ENCODE measurements around the gene MIA3. TPM values are rescaled to one million over a fixed set of nuclear protein-coding genes. Genes with fewer than 3 reads are reported as not detected.

MIA3 gene
- total RNA-seq, 1 donor from 2014 or later = 46.3 TPM

DNA sequence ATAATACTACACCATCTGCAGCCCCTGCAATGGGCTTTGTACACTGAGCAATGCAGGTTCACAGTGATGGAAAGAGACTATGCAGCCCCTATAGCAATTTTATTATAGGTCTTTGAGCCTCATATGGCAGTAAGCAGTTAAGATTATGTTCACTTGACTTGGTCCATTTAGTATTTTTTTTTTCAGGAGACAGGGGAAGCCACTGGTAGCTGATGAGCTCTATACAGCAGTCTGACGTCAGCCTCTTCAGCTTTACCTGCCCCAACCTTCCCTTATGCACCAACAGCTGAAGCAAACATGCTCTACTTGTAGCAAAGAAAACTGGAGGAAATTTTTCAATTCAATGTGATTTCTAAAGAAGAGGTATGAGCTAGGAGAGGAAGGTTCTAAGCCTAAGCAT lies 62.2 kb downstream of the MIA3 start:
- Histone ChIP-seq H3K4me3 (no peak overlapping the region), H3K36me3 (no peaks in the 10 kb centered on the region), H3K4me2 (no peak overlapping the region), H2AFZ (replicated peaks) (no peak overlapping the region), H3K4me1 (no peaks in the 10 kb centered on the region), H3K79me2 (ENCODE audit: low read depth) (no peaks in the 10 kb centered on the region), H3F3A (ENCODE audit: low read depth) (no peaks in the 10 kb centered on the region), H3K9me3 (ENCODE audit: low read depth) (no peaks in the 10 kb centered on the region), H3K27ac (no peak overlapping the region), H4K20me1 (ENCODE audit: low read depth) (no peaks in the 10 kb centered on the region), H3K27me3 (no peaks in the 10 kb centered on the region), H3K9ac (no peak overlapping the region)
- Mint-ChIP-seq H3K27me3 (ENCODE audit: insufficient read depth, low read depth) (no peaks in the 10 kb centered on the region), H3K4me1 (no peaks in the 10 kb centered on the region), H3K36me3 (peaks cover 4% of the 10 kb centered on the region), H3K9me3 (no peaks in the 10 kb centered on the region), H3K27ac (no peak overlapping the region), H3K4me3 (no peak overlapping the region)
- no peak for DNase-seq (ENCODE audit: low spot score)
- TF ChIP-seq, protein P1, sequence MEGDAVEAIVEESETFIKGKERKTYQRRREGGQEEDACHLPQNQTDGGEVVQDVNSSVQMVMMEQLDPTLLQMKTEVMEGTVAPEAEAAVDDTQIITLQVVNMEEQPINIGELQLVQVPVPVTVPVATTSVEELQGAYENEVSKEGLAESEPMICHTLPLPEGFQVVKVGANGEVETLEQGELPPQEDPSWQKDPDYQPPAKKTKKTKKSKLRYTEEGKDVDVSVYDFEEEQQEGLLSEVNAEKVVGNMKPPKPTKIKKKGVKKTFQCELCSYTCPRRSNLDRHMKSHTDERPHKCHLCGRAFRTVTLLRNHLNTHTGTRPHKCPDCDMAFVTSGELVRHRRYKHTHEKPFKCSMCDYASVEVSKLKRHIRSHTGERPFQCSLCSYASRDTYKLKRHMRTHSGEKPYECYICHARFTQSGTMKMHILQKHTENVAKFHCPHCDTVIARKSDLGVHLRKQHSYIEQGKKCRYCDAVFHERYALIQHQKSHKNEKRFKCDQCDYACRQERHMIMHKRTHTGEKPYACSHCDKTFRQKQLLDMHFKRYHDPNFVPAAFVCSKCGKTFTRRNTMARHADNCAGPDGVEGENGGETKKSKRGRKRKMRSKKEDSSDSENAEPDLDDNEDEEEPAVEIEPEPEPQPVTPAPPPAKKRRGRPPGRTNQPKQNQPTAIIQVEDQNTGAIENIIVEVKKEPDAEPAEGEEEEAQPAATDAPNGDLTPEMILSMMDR (IDR thresholded peaks at IDR 0.05) = no peak
- TF ChIP-seq EZH2 (IDR thresholded peaks at IDR 0.05) = no peak
- TF ChIP-seq EZH2phosphoT487 (IDR thresholded peaks at IDR 0.05) = no peak

DNA sequence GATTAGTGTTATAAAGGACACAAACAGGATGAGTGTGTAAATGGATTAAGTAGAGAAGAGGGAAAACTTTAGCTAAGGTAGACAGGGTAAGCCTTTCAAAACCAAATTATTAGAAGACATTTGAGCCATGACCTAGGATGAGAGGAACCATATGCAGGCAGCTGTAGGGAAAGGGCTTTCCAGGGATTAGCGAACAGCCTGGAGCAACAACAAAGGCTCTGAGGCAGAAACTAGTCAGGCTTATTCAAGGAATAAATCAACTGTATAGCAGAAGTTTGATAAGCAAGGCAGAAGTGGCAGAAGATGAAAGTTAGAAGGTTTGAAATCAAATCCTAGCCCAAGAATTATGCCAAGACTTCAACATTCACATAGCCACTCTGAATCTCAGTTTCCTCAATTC lies 73.1 kb downstream of the MIA3 start:
- H3K27me3 Mint-ChIP-seq (ENCODE audit: insufficient read depth, low read depth) = no peaks in the 10 kb centered on the region
- no peaks in the 10 kb centered on the region for H3K4me1 ChIP-seq
- TF ChIP-seq EZH2 (IDR thresholded peaks at IDR 0.05) (no peak), EZH2phosphoT487 (IDR thresholded peaks at IDR 0.05) (no peak)
- TF ChIP-seq, protein P1 (IDR thresholded peaks at IDR 0.05) = no peak
- peaks cover 6% of the 10 kb centered on the region for H3K36me3 Mint-ChIP-seq
- no peaks in the 10 kb centered on the region for H3K9me3 ChIP-seq (ENCODE audit: low read depth)
- H3K27ac Mint-ChIP-seq = no peak overlapping the region
- H3K4me3 Mint-ChIP-seq = no peak overlapping the region
- H3K4me3 ChIP-seq = no peak overlapping the region
- no peak overlapping the region for H3K27ac ChIP-seq
- no peak for DNase-seq (ENCODE audit: low spot score)
- H3F3A ChIP-seq (ENCODE audit: low read depth) = no peaks in the 10 kb centered on the region
- H3K9ac ChIP-seq = no peak overlapping the region
- peaks cover 8% of the 10 kb centered on the region for H3K79me2 ChIP-seq (ENCODE audit: low read depth)
- no peak overlapping the region for H3K4me2 ChIP-seq
- H3K27me3 ChIP-seq = no peaks in the 10 kb centered on the region
- H3K36me3 ChIP-seq = peaks cover 12% of the 10 kb centered on the region
- H3K9me3 Mint-ChIP-seq = no peaks in the 10 kb centered on the region
- no peaks in the 10 kb centered on the region for H4K20me1 ChIP-seq (ENCODE audit: low read depth)
- peaks cover 5% of the 10 kb centered on the region for H3K4me1 Mint-ChIP-seq
- no peak overlapping the region for H2AFZ ChIP-seq (replicated peaks)

DNA sequence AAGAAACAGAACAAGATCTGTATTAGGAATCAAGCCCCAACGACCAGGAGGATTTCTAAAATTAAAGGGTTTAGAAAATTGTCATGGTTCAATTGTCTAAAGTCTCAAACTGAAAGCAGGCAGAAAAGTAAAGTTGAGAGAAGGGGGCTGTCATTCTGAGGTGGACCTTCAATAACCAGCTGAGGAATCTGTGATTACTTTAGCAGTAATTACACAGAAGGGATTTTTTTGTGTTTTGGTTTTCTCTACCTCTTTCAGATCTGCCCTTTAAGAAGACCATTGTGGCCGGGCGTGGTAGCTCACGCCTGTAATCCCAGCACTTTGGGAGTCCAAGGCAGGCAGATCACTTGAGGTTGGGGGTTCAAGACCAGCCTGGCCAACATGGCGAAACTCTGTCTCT lies 77.0 kb downstream of the MIA3 start:
- Histone ChIP-seq H3K79me2 (ENCODE audit: low read depth) (peaks cover 23% of the 10 kb centered on the region), H3K4me3 (no peak overlapping the region), H3K27me3 (no peaks in the 10 kb centered on the region), H2AFZ (replicated peaks) (no peak overlapping the region), H3K9ac (no peak overlapping the region), H4K20me1 (ENCODE audit: low read depth) (no peaks in the 10 kb centered on the region), H3K9me3 (ENCODE audit: low read depth) (no peaks in the 10 kb centered on the region), H3K27ac (no peak overlapping the region), H3K36me3 (peaks cover 19% of the 10 kb centered on the region), H3K4me1 (no peaks in the 10 kb centered on the region), H3F3A (ENCODE audit: low read depth) (no peaks in the 10 kb centered on the region), H3K4me2 (no peak overlapping the region)
- no peaks in the 10 kb centered on the region for H3K27me3 Mint-ChIP-seq (ENCODE audit: insufficient read depth, low read depth)
- TF ChIP-seq EZH2phosphoT487 (IDR thresholded peaks at IDR 0.05) (no peak), EZH2 (IDR thresholded peaks at IDR 0.05) (no peak)
- TF ChIP-seq, protein P1 (IDR thresholded peaks at IDR 0.05) = no peak
- no peaks in the 10 kb centered on the region for H3K9me3 Mint-ChIP-seq
- peaks cover 5% of the 10 kb centered on the region for H3K4me1 Mint-ChIP-seq
- H3K36me3 Mint-ChIP-seq = peaks cover 5% of the 10 kb centered on the region
- no peak overlapping the region for H3K4me3 Mint-ChIP-seq
- H3K27ac Mint-ChIP-seq = no peak overlapping the region
- no peak for DNase-seq (ENCODE audit: low spot score)
